HL-60 (cell line): ENCODE data around the gene PTGDS.

ENCODE experiments used
- DNase-seq, 2 experiments: peaks; one replicate each; pipeline ENCODE4 v3.0.0-alpha.2; 2010 to 2020; ENCODE audit warnings: low read depth in 1 of 2, low spot score in 1 of 2
- H3K27ac ChIP-seq: fragments of 250-450 bp; sonication (Bioruptor Pico); replicated peaks from 2 replicates; pipeline ENCODE4 v1.5.1; 2020; ENCODE audit warnings: mild to moderate bottlenecking, moderate library complexity
- H3K27me3 ChIP-seq: fragments of 250-450 bp; sonication (Bioruptor Pico); 2 replicates; pipeline ENCODE4 v1.5.1; 2021; ENCODE audit warnings: mild to moderate bottlenecking, moderate library complexity; ENCODE audit not compliant: insufficient read depth, poor library complexity, severe bottlenecking
- H3K4me3 ChIP-seq: replicated peaks from 2 replicates; pipeline ENCODE4 v1.5.1; 2011; ENCODE audit warnings: mild to moderate bottlenecking, control low read depth, low read length; ENCODE audit not compliant: insufficient read depth
- CTCF ChIP-seq: IDR thresholded peaks from one replicate; pipeline ENCODE4 v1.5.1; 2011; ENCODE audit warnings: low read length, control low read depth, inconsistent platforms; ENCODE audit not compliant: insufficient read depth
- GABPA ChIP-seq: IDR thresholded peaks from 2 replicates; pipeline ENCODE4 v1.6.1; 2012; ENCODE audit warnings: low read depth
- POLR2AphosphoS5 ChIP-seq: IDR thresholded peaks from 2 replicates; pipeline ENCODE4 v1.6.1; 2012; ENCODE audit warnings: low read depth
- SPI1 ChIP-seq: IDR thresholded peaks from 2 replicates; pipeline ENCODE4 v1.6.1; 2012; ENCODE audit warnings: low read depth, mild to moderate bottlenecking, borderline replicate concordance
- TF ChIP-seq, protein P1 (sequence below): IDR thresholded peaks from 2 replicates; pipeline ENCODE4 v1.6.1; 2012; ENCODE audit warnings: low read depth; ENCODE audit not compliant: insufficient replicate concordance

Gene PTGDS

GRCh38 chr9:137011156-137011555 lies 33.9 kb downstream of the PTGDS start:
- H3K27ac ChIP-seq, result no peak overlapping the region
- no peaks in the 10 kb centered on the region for H3K27me3 ChIP-seq
- H3K4me3 ChIP-seq, result no peak overlapping the region
- TF ChIP-seq CTCF (no peak), POLR2AphosphoS5 (no peak), GABPA (no peak), SPI1 (no peak)
- TF ChIP-seq, protein P1, sequence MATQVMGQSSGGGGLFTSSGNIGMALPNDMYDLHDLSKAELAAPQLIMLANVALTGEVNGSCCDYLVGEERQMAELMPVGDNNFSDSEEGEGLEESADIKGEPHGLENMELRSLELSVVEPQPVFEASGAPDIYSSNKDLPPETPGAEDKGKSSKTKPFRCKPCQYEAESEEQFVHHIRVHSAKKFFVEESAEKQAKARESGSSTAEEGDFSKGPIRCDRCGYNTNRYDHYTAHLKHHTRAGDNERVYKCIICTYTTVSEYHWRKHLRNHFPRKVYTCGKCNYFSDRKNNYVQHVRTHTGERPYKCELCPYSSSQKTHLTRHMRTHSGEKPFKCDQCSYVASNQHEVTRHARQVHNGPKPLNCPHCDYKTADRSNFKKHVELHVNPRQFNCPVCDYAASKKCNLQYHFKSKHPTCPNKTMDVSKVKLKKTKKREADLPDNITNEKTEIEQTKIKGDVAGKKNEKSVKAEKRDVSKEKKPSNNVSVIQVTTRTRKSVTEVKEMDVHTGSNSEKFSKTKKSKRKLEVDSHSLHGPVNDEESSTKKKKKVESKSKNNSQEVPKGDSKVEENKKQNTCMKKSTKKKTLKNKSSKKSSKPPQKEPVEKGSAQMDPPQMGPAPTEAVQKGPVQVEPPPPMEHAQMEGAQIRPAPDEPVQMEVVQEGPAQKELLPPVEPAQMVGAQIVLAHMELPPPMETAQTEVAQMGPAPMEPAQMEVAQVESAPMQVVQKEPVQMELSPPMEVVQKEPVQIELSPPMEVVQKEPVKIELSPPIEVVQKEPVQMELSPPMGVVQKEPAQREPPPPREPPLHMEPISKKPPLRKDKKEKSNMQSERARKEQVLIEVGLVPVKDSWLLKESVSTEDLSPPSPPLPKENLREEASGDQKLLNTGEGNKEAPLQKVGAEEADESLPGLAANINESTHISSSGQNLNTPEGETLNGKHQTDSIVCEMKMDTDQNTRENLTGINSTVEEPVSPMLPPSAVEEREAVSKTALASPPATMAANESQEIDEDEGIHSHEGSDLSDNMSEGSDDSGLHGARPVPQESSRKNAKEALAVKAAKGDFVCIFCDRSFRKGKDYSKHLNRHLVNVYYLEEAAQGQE, result no peak
- DNase-seq, result no peak

- TF ChIP-seq CTCF (no peak), SPI1 (no peak), GABPA (no peak), POLR2AphosphoS5 (no peak)
- TF ChIP-seq, protein P1, result no peak
- no peak for DNase-seq
- Histone ChIP-seq H3K27me3 (no peaks in the 10 kb centered on the region), H3K27ac (no peak overlapping the region), H3K4me3 (no peak overlapping the region)
These were observed 34.8 kb downstream of the PTGDS start for GRCh38 chr9:137011907-137012675.

DNA sequence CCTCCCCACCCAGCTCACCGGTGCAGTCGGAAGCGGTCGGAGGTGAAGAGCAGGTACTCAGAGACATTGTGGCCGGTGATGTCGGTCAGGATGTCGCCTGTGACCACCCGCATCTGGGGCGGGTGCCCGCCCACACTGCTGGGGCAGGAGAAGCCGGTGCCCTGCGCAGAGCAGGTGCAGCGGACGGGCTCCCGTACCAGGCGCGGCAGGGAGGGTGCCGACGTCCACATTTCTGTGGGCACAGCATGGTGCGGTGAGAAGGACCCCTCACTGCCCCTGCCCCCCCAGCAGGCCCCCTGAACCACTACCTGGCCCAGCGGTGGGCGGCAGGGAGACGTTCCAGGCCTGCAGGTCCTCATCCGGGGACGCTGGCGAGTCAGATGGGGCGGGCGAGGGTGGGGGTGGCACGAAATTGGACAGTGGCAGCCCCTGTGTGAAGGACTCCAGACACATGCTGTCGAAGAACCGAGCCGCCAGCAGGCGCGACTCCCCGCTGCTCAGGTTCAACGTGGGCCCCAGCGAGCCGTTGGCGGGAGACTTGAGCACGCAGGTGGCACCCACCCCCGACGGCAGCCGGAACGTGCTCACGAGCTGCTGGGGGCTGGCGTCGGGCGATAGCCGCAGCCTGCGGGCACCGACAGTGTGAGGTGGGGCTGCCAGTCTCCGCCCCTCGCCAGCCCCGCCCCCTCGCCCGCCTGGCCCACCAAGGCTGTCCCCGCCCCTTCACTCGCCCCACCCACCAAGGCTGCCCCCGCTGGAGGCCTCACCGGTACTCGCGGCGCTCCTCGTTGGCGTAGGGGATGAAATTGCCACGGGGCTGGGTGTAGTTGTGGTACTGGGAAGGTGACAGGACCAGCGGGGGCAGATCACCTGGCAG lies 35.6 kb downstream of the PTGDS start:
- Histone ChIP-seq H3K27me3 (no peaks in the 10 kb centered on the region), H3K27ac (no peak overlapping the region), H3K4me3 (no peak overlapping the region)
- TF ChIP-seq, protein P1, result no peak
- TF ChIP-seq POLR2AphosphoS5, result no peak
- no peak for TF ChIP-seq SPI1
- no peak for TF ChIP-seq CTCF
- no peak for TF ChIP-seq GABPA
- DNase-seq, result no peak
